GM21529 (cell line): ENCODE measurements around the gene MBD5.
A peak's percentile ranks its signal among the peaks of the same experiment; 100 is the strongest.
"Not testable (repeated sequence)": the region's sequence is repeated elsewhere in the genome, so short reads cannot be mapped to it uniquely, and the experiment has no call there.

Source experiments
- ATAC-seq: cut with Tn5 transposase; IDR thresholded peaks from one replicate; pipeline ENCODE4 v1.9.1; 2021; ENCODE audit not compliant: unreplicated experiment

Gene MBD5

GRCh38 chr2:148538375-148538774 is 517.5 kb downstream of the MBD5 start:
- no peak for ATAC-seq

- peak; percentile 69 for ATAC-seq
Observed at GRCh38 chr2:148540022-148540421, 519.1 kb downstream of the MBD5 start.

GRCh38 chr2:148541792-148542191 is 520.9 kb downstream of the MBD5 start:
- no peak for ATAC-seq

GRCh38 chr2:148542614-148543013 is 521.7 kb downstream of the MBD5 start:
- ATAC-seq: no peak

DNA sequence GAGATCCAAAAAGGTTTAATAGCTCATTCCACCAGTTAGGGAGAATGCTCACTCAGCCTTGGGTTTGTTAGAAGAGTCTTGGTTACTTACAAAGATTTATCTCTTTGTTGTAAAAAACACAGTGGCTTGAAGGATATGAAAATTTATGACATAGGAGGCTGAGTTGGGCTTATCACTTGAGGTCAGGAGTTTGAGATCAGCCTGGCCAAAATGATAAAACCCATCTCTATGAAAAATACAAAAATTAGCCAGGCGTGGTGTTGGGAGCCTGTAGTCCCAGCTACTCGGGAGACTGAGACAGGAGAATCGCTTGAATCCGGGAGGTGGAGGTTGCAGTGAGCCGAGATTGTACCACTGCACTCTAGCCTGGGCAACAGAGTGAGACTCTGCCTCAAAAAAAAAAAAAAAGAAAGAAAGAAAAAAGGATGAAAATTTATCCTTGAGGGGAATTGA is 522.2 kb downstream of the MBD5 start:
- ATAC-seq: not testable (repeated sequence)

DNA sequence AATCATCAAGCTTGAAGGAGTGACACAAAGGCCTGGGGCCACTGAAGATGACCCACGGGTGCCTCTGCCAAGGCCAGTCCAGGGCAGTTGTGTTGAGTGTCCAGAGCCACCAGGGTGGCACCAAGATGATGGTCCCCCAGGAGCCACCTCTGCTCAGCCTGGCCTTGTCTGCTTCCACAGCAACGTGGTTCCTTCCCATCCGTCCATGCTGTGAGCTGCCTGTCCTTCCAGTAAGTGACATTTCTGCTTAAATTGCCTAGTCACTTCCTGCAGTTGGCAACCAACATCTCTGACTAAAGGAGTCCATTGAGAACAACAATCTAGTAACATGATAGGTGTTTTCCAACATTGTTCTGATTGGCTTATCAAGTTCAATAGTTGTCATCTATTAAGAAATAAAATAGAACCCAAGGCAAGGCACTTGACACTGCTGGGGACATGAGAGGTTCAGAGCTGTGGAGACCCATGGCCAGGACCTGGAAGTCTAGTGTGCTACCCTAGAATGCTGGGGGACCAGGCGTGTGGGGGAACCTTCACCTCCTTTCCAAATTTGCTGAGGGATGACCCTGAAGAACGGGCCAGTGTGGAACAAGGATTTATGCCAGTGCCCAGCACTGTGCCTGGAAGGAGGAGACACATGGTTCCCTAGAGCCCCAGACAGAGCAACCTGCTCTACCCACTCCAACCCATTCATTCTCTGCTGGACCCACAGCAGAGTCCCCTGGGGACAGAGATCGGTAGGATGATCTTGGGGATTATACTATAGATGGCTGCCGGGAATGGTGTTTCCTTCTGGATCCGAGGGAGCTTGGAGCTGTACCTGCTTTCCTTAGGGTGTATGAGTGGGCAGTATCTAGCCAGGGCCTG is 524.7 kb downstream of the MBD5 start:
- no peak for ATAC-seq

DNA sequence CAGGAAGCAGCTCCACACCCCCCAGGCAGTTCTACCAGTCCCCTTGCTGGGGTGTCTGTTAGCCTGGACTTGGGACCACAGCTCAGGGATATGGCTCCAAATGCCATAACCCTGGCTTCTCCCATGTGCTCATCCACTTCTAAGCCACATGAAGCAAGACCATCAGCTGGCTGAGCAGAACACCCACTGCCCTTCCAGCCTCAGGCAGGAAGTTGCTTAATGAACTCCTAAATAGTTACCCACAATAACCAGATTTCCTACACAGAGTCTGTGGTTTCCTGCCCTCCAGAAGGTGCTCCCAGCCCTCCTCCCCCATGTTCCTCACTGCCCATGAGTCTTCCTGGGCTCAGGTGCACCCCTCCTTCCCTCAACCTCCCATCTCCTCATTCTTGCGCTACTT is 525.4 kb downstream of the MBD5 start:
- ATAC-seq: no peak

- ATAC-seq: no peak
Observed at GRCh38 chr2:148548716-148549400, 528.0 kb downstream of the MBD5 start.

GRCh38 chr2:148552675-148553331 is 531.9 kb downstream of the MBD5 start:
- no peak for ATAC-seq

GRCh38 chr2:148553332-148553887 is 532.5 kb downstream of the MBD5 start:
- ATAC-seq: no peak

DNA sequence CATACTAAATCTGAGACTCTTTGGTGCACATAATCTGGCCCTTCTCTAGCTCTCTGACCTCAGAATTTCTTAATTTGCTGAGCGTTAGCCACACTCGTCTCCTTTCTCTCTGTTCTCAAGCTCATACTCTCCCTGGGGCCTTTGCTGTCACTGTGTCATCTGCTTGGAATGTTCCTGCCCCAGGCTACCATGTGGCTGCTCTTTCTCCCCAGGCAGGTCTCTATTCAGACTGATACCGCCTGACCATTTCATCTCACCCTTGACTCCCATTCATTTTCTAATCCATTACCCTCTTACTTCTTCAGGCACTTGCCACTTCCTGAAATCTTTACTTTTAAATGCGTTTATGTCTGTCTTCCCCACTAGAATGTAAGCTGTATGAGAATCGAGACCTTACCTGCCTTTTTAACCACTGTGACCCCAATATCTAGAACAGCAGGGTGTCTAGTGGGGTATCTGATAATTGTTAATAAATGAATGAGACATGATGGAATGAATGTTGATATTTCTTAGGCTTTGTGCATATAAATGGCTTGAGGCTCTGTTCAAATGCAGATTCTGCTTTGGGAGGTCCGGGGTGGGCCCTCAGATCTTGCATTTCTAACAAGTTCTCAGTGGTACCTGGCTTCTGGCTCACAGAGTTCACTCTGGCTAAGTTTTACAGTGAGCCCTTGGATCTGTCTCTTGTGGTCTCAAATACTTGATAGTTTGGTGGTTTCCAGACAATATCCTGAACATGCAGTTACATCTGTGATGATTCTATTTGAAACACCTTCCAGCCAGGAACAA is 533.8 kb downstream of the MBD5 start:
- ATAC-seq: no peak

DNA sequence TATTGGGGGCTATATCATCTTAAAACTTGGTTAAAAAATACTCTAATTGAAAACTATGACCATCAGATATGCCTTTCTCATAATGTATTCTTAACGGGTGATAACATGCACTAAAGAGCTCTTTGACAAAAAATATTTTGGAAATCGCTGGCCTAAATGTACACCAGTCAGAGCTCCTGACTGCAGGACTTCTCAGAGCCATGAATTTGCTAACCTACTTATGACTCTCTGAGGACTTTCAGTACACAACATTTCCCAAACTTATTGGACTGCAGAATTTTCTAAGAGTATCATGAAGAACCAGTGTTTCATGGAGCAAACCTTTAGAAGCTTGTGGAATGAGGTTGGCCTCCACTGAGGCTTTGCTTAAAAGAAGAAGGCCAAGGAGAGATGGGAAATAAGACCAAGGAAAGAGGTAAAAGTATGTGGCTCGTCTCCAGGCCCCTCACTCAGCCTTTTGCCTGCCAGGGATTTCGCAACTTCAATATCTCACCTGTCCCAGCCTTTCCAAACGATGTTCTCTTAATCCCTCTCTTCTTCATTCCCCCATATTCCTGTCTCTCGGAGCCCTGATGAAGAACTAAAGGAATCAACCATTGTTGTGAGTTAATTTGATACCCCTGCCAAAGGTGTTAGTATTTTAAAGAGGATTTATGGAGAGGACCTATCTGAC is 534.9 kb downstream of the MBD5 start:
- ATAC-seq: no peak

GRCh38 chr2:148557844-148558436 is 537.0 kb downstream of the MBD5 start:
- peak; percentile 71 for ATAC-seq

- ATAC-seq: no peak
Observed at GRCh38 chr2:148560496-148560895, 539.6 kb downstream of the MBD5 start.

DNA sequence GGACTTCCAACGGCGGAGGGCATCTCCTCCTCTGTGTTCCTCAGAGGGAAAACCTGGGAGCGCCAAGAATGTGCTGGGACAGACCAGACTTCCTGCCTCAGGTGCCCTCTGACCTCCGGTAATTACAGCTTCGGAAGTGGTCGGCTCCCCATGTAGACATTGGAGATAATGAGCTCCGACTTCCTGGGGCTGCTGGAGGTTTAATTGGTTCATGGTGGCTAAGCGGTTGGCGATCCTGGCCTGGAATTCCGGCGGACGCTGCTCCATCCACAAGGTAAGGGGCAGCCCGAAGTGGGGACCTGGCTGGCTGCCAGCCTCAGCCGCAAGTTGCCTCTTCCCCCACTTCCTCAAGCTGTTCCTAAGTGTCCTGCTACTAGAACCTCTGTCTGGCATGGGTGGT is 540.5 kb downstream of the MBD5 start:
- ATAC-seq: no peak

DNA sequence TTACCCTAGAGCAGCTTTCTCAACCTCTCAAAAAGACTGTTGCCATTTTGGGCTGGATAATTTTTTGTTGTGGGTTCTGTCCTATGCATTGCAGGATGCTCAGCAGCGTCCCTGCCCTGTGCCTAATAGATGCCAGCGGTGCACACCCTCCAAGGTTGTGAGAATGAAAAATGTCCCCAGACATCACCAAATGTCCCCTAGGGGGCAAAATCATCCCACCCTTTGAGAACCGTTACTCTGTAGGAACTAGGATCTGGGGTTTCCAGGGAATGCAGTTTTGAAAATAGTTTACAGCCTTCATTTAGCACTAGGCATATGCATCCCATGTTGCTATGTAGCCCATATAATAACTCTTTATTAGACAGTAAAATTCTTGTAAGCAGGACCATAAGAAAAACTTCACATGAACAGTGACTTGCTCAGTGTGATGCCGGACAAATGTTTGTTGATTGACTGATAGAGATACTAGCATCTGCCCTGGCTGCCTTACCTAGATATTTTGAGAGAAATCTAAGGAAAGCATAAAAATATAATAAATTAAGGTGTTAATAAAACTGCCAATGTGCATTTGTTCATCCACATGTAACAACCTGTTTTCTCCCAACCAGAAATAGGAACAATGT is 544.5 kb downstream of the MBD5 start:
- ATAC-seq: no peak
